Activated naive CD8-positive, alpha-beta T cell (primary cell): ENCODE data around the gene FBXW2.
A peak's percentile ranks its signal among the peaks of the same experiment; 100 is the strongest.

ENCODE experiments used
- H3K27ac Mint-ChIP-seq: one replicate; pipeline ENCODE4 v1.8.0; 2021; ENCODE audit warnings: mixed read lengths
- H3K27me3 Mint-ChIP-seq: one replicate; pipeline ENCODE4 v1.8.0; 2021; ENCODE audit warnings: mixed read lengths
- H3K36me3 Mint-ChIP-seq: one replicate; pipeline ENCODE4 v1.8.0; 2021; ENCODE audit warnings: mixed read lengths
- H3K4me1 Mint-ChIP-seq: one replicate; pipeline ENCODE4 v1.8.0; 2021; ENCODE audit warnings: low read depth, mixed read lengths
- H3K4me3 Mint-ChIP-seq: one replicate; pipeline ENCODE4 v1.8.0; 2021; ENCODE audit warnings: mild to moderate bottlenecking, mixed read lengths
- H3K9me3 Mint-ChIP-seq: one replicate; pipeline ENCODE4 v1.8.0; 2021; ENCODE audit warnings: low read depth, mixed read lengths

Gene FBXW2

DNA sequence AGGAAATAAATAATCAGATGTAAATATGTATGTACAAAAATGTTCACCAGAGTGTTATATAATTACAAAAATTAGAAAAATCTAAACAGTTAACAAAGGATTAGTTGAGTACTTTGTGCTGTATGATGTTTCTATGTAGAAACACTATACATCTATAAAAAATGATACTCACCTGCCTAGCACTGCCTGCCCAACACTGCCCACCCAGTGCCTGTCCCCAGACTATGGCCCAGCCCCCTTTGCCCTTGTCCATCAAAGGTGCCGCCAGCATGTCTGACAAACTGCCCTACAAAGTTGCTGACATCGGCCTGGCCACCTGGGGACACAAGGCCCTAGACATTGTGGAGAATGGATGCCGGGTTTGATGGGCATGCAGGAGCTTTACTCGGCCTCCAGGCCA is 72.8 kb downstream of the FBXW2 start:
- no peak overlapping the region for H3K4me3 Mint-ChIP-seq
- no peak overlapping the region for H3K27ac Mint-ChIP-seq

DNA sequence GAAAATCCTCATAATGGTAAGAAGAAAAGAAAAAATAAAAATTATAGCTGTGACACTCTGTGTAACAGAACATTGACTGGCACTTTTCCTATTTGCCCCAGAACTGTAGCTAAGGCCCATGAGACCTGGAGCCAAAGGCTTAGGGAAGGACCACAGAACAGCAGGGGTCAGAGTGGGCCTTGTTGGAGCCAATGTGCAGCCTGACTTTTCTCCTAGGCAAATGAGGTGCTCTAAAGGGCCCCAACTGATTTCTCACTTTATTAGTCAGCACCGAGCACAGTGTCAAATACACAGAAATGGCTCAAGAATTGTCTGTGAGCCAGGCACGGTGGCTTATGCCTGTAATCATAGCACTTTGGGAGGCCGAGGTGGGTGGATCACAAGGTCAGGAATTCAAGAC is 74.9 kb downstream of the FBXW2 start:
- Mint-ChIP-seq H3K4me1 (peaks cover 3% of the 10 kb centered on the region), H3K9me3 (no peaks in the 10 kb centered on the region), H3K4me3 (no peak overlapping the region), H3K27me3 (no peaks in the 10 kb centered on the region), H3K36me3 (no peaks in the 10 kb centered on the region), H3K27ac (no peak overlapping the region)

More for the DNA sequence above, 72.8 kb downstream of the FBXW2 start:
- no peaks in the 10 kb centered on the region for H3K36me3 Mint-ChIP-seq
- H3K9me3 Mint-ChIP-seq, result no peaks in the 10 kb centered on the region
- no peaks in the 10 kb centered on the region for H3K4me1 Mint-ChIP-seq
- H3K27me3 Mint-ChIP-seq, result no peaks in the 10 kb centered on the region

DNA sequence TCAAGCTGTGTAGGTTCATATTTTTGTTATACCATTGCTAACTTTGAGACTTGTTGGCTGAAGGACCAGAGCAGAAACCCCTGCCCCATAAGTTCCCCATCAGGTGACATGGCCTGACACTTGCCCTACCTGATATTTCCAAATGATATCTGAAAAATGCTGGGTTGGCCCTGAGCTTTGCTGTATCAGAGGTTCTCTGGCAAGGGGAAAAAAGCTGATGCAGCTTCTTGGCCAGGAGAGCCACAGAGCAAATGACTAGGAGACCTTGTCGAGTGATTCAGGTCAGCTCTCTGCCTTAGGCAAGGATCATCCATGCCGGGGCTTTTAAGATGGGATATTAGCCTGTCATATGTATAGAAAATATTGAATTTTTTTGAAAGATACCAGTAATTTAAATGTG is 76.0 kb downstream of the FBXW2 start:
- Mint-ChIP-seq H3K36me3 (no peaks in the 10 kb centered on the region), H3K27ac (no peak overlapping the region), H3K4me3 (no peak overlapping the region), H3K27me3 (no peaks in the 10 kb centered on the region), H3K4me1 (peaks cover 14% of the 10 kb centered on the region), H3K9me3 (no peaks in the 10 kb centered on the region)

DNA sequence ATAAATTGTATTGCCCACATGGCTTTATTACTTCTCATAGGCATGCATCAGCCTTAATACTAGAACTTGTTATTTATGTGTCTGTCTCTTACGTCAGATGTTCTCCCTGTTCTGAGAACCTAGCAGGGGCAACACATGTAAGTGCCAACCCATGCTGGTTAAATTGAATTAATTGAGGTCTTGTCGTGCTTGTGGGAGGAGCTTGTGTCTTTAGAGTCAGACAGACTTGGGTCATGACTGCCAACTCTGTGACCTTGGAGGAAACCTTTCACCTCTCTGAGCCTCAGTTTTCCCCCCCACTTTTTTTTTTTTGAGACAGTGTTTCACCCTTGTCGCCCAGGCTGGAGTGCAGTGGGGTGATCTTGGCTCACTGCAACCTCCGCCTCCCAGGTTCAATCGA is 76.7 kb downstream of the FBXW2 start:
- peaks cover 21% of the 10 kb centered on the region for H3K4me1 Mint-ChIP-seq
- H3K27ac Mint-ChIP-seq, result no peak overlapping the region
- no peaks in the 10 kb centered on the region for H3K9me3 Mint-ChIP-seq
- no peaks in the 10 kb centered on the region for H3K36me3 Mint-ChIP-seq
- H3K27me3 Mint-ChIP-seq, result no peaks in the 10 kb centered on the region
- H3K4me3 Mint-ChIP-seq, result peak overlapping the region; percentile 6

DNA sequence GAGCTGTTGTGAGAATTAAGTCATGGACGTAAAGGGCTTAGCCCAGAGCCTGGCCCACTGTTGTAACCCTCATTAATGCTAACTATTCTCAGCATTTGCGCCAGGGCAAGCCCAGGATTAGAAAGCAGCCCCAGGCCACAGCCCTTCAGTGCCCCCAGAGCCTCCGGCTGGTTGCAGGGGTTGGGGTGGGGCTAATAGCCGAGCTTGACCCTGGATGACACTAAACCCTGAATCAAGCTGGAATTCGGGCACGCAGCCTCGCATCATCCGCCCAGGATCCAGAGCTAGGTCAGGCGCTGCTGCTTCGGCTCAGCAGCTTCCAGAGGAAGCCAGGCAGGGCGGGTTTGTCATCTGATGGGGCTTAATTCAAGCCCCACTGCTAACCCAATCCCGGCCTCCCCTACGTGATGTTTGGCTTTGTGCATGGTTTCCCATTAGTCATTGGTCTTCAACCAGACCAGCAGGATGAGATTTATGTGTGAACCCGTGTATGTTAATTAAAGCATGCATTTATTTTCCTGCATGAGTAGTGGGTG is 77.8 kb downstream of the FBXW2 start:
- peak overlapping the region; percentile 82 for H3K4me3 Mint-ChIP-seq

DNA sequence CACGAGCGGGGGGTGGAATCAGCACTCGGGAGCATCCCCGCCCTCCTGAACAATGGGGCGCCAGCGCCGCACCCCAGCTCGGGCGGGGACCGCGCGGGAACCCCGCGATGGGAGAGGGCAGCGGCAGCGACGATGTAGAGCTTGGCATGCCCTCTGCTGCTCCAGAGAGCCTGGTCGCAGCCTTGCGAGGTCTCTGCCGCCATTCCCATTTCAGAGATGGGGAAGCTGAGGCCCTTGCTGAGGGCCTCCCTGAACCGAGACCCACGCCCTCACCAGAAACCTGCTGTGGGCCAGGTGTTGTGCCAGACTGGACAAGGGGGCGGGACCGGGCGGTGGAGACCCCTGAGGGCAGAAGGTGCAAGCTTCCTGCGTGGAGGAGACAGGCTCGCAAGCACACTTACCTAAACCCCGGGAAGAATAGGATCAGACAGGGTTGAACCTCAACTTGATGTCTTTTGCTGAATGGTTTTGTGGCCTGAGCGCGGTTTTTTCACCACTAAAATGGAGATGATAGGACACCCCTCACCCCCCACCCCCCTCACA is 78.3 kb downstream of the FBXW2 start:
- Mint-ChIP-seq H3K4me3 (peak overlapping the region; percentile 82), H3K9me3 (no peaks in the 10 kb centered on the region), H3K27me3 (no peaks in the 10 kb centered on the region), H3K4me1 (peaks cover 34% of the 10 kb centered on the region), H3K36me3 (no peaks in the 10 kb centered on the region), H3K27ac (peak overlapping the region; percentile 28)

More for the DNA sequence above, 77.8 kb downstream of the FBXW2 start:
- H3K27ac Mint-ChIP-seq, result no peak overlapping the region
- no peaks in the 10 kb centered on the region for H3K9me3 Mint-ChIP-seq
- H3K36me3 Mint-ChIP-seq, result no peaks in the 10 kb centered on the region
- no peaks in the 10 kb centered on the region for H3K27me3 Mint-ChIP-seq
- peaks cover 31% of the 10 kb centered on the region for H3K4me1 Mint-ChIP-seq

DNA sequence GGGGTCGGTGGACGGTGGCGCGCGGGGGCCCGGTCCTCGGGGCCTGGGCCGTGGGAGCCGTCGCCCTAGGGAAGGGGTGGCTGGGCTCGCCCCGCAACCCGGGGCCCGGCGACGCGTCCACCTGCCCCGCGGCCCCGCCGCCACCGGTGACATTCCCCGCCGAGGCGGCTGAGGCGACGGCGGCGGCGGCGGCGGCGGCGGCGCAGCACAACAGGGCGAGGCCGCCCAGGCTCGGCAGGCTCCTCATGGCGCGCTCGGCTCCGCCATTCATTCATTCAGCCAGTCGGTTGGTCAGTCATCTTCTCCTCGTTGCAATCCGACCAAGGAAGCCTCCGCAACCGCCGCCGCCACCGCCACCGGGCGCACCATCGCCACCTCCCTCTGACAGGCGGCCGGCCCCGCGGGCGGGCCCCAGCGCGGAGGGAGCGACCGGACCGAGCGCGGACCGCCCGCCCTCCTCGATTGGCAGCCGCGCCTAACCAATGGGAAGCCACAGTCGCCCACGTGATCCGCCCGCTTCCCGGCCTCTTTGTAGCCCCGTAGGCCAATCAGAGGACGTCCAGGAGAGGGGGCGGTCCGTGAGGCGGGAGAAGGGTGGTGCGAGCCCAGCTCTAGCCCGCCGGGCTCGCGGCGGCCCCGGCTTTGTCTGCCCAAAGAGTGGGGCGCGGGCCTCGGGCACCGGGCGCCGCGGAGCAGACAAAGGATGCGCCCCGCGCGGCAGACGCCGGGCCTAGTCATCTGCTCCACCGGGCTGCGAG is 78.9 kb downstream of the FBXW2 start, which contains the start of gene MEGF9:
MEGF9 (minus strand) TSS at position 383 of the 758 bp plus-strand sequence; CDS start at position 271, 112 bp downstream.
- Mint-ChIP-seq H3K27me3 (no peaks in the 10 kb centered on the region), H3K4me3 (peak within 1 kb of the TSS; percentile 87), H3K4me1 (peaks cover 36% of the 10 kb centered on the region), H3K9me3 (no peaks in the 10 kb centered on the region), H3K27ac (peak within 1 kb of the TSS; percentile 75), H3K36me3 (no peaks in the 10 kb centered on the region)

DNA sequence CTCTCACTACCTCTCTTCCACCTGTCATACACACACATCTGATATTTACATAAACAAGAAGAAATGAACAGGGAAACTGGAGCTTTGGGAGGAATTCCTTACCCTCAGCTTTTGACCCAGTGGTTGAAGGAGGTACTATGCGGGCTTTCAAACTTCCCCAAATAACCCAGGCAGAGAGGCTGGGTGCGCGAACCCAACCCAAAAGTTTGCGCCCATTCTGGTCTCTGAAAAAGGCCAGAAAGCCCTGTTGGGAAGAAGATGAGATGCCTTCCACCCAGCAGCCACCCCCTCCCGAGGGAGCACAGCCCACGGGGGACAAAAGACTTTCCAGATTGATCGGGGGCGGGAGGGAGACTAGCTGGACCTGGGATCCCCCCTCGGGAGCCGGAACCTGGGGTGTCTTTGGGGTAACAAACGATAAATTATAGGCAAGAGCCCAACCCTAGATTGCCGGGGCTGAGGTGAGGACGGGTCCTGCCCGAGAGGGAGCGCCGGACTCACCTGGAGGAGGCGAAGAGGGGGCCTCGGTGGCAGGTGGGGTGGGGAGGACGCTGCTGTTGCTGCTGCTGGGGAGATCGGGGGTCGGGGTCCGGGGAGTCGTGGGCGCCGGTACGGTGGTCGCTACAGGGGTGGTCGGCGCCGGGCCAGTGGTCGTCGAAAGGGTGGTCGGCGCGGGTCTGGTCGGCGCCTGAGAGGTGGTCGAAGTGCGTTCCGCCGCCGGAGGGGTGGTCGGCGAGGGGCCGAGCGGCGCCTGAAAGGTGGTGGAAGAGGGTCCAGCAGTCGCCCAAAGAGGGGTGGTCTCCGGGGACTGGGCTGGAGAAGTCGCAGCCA is 79.7 kb downstream of the FBXW2 start:
- Mint-ChIP-seq H3K4me1 (peaks cover 38% of the 10 kb centered on the region), H3K9me3 (no peaks in the 10 kb centered on the region), H3K4me3 (peak overlapping the region; percentile 87), H3K36me3 (no peaks in the 10 kb centered on the region), H3K27me3 (no peaks in the 10 kb centered on the region), H3K27ac (peak overlapping the region; percentile 75)

DNA sequence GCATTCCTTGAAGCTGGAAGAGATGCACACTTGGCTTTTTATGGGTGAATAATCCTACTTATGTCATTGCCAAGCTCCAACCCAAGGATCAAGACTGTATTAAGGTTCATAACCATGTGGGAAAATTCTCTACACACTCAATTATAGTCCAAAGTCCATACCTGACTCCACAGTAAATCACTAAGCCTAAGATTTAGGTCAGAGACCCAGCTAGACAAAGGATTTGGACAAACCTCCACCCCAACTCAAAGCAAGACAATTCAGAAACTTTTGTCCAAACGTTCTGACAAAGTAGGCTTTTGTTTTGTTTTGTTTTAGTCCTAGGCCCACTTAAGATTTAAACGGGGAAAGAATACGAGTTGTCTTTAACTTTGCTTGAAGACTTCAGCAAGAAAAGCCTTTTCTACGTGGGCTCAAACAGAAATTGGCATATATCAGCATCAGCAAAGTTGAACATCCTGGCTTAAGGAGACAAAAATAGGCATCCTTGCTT is 80.6 kb downstream of the FBXW2 start:
- H3K27ac Mint-ChIP-seq, result peak overlapping the region; percentile 75
- no peaks in the 10 kb centered on the region for H3K9me3 Mint-ChIP-seq
- H3K4me1 Mint-ChIP-seq, result peaks cover 39% of the 10 kb centered on the region

DNA sequence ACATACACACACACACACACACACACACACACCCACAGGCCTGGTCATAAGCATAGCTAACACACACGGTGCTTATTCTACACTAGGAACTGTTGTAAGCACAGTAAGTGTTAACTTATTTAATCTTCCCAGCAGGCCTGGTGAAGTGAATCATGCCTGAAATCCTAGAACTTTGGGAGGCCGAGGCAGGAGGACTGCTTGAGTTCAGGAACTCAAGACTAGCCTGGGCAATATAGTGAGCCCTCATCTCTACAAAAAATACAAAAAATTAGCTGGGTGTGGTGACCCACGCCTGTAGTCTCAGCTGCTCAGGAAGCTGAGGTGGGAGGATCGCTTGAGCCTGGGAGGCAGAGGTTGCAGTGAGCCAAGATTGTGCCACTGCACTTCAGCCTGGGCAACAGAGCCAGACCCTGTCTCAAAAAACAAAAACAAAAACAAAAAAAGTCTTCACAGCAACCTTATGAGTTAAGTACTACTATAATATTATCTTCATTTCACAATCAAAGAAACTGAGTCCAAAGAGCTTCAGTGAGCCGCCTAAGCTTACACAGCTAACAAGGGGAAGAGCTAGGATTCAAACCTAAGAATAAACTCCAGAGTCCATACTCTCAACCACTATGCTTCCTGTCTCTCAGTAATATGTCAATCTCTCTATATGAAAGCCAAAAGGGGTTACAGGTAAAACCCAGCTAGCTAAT is 81.2 kb downstream of the FBXW2 start:
- Mint-ChIP-seq H3K27ac (peak overlapping the region; percentile 52), H3K4me1 (peaks cover 42% of the 10 kb centered on the region), H3K36me3 (no peaks in the 10 kb centered on the region), H3K27me3 (no peaks in the 10 kb centered on the region), H3K9me3 (no peaks in the 10 kb centered on the region), H3K4me3 (peak overlapping the region; percentile 87)

More for the DNA sequence above, 80.6 kb downstream of the FBXW2 start:
- Mint-ChIP-seq H3K27me3 (no peaks in the 10 kb centered on the region), H3K4me3 (peak overlapping the region; percentile 87), H3K36me3 (no peaks in the 10 kb centered on the region)

DNA sequence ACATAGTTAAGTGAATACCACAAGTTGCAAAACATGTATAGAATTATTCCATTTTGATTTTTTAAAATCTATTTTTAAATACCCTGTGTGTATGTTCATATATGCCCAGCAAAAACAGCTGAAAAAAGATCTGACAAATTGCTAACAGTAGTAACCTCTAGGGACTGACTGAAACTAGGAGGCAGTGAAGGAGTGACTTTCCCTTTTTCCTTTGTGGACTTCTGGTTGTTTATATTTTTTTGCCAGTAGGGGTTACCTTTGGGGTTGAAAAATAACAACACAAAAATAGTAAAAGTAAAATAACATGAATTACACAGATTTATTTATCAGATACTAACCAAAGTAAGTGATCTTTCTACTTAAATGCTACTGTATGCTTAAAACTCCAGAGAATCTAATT is 81.9 kb downstream of the FBXW2 start:
- no peaks in the 10 kb centered on the region for H3K36me3 Mint-ChIP-seq
- peak overlapping the region; percentile 78 for H3K27ac Mint-ChIP-seq
- H3K4me3 Mint-ChIP-seq, result peak overlapping the region; percentile 20
- peaks cover 42% of the 10 kb centered on the region for H3K4me1 Mint-ChIP-seq
- no peaks in the 10 kb centered on the region for H3K27me3 Mint-ChIP-seq
- H3K9me3 Mint-ChIP-seq, result no peaks in the 10 kb centered on the region

DNA sequence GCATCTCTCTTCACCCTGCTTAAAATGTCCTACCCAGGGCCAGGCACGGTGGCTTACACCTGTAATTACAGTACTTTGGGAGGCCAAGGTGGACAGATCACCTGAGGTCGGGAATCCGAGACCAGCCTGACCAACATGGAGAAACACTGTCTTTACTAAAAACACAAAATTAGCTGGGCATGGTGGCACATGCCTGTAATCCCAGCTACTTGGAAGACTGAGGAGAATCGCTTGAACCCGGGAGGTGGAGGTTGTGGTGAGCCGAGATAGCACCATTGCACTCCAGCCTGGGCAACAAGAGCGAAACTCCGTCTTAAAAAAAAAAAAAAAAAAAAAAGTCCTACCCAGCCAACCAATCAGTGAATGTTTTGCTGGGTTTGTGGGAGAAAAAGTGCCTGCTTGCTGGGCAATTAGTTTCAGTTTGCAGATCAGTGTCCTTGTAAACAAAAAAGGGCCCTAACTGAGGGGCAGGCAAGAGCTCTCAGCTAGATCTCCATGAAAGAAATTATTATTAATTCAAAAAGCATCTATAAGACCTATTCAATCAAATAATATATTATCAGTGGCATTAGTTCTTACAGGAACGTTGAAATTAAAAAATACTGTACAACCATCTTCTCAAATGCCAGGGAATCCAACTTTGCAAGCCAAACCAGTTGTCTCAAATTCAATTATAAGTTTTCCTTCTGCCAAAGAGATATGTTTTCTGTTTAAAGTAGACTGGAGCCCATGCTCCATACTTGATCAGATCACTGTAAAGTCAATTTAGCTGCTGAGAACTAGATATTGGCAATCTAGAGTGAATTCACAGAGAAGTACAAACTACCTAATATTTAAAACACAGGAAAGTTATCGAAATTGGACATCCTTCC is 82.9 kb downstream of the FBXW2 start:
- no peaks in the 10 kb centered on the region for H3K9me3 Mint-ChIP-seq
- H3K4me1 Mint-ChIP-seq, result peaks cover 43% of the 10 kb centered on the region
- no peaks in the 10 kb centered on the region for H3K36me3 Mint-ChIP-seq
- peak overlapping the region; percentile 78 for H3K27ac Mint-ChIP-seq
- no peaks in the 10 kb centered on the region for H3K27me3 Mint-ChIP-seq
- peak overlapping the region; percentile 77 for H3K4me3 Mint-ChIP-seq

DNA sequence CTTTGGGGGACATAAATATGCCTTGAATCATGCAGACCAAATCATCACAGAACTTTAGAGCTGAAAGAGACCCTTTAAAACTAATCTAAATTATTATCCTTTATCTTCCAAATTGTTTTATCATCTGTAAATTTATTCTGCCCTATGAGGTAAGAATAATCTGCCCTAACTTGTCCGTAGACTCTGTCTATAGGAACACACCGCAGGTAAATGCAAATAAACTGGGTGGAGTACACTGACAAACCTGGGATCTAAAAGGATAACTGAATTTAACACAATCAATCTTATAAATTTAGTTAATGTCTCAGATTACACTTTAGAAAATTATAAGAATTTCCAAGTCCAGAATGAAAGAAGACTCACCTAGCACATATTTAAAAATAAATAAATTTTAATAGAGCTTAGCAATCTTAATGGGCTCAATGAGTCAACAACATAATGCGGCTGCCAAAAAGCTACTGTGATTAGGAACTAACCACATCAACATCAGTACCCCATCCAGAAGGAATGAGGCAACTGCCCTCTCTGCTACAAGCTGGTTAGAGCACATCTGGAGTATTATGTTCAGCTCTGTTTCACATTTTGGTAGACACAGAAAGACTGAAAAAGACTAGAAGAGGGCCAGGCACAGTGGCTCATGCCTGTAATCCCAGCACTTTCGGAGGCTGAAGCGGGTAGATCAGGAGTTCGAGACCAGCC is 84.5 kb downstream of the FBXW2 start:
- Mint-ChIP-seq H3K36me3 (no peaks in the 10 kb centered on the region), H3K27ac (no peak overlapping the region), H3K9me3 (no peaks in the 10 kb centered on the region), H3K4me1 (peaks cover 41% of the 10 kb centered on the region), H3K4me3 (peak overlapping the region; percentile 17), H3K27me3 (no peaks in the 10 kb centered on the region)
